HEK293 (cell line): ENCODE results near the gene TDRD10.

Experiments used
- CTCF ChIA-PET: fragments of 350-600 bp; formaldehyde crosslinking; extraction: SDS; loops from one replicate; lab custom pipeline; 2021; ENCODE audit warnings: antibody characterized with exemption; lab: Yijun Ruan, JAX
- POLR2A ChIA-PET: fragments of 300-600 bp; formaldehyde crosslinking; extraction: SDS; loops from one replicate; lab custom pipeline; 2020; ENCODE audit warnings: antibody characterized with exemption, inconsistent platforms; lab: Yijun Ruan, JAX
- H3K27ac ChIP-seq: fragments of 200-500 bp; sonication (Bioruptor generic); 2 replicates; pipeline ENCODE4 v1.5.1; 2014; ENCODE audit warnings: low read depth, low read length, control low read depth, inconsistent platforms; ENCODE audit errors: extremely low read depth
- H3K36me3 ChIP-seq, 2 experiments: fragments of 200-500 bp in 1 of 2; sonication (Bioruptor generic) in 1 of 2; 1 replicate in 1 of 2; 2 replicates in 1 of 2; pipeline ENCODE4 v1.5.1; 2014 to 2017; ENCODE audit warnings: inconsistent platforms in 2 of 2, low read length in 2 of 2; ENCODE audit not compliant: control insufficient read depth in 2 of 2, insufficient read depth in 1 of 2
- H3K4me1 ChIP-seq: fragments of 200-500 bp; sonication (Bioruptor generic); 2 replicates; pipeline ENCODE4 v1.5.1; 2014; ENCODE audit warnings: mild to moderate bottlenecking, low read length, inconsistent platforms; ENCODE audit not compliant: control insufficient read depth, insufficient read depth
- H3K4me3 ChIP-seq: 2 replicates; pipeline ENCODE4 v1.5.1; 2011; ENCODE audit warnings: low read depth, mild to moderate bottlenecking, control low read depth, low read length, moderate library complexity
- H3K9me3 ChIP-seq: fragments of 200-500 bp; sonication (Bioruptor generic); 2 replicates; pipeline ENCODE4 v1.5.1; 2014; ENCODE audit warnings: low read depth, low read length, inconsistent platforms; ENCODE audit not compliant: control insufficient read depth, insufficient read depth
- GLIS2 ChIP-seq: fragments of 450-650 bp; formaldehyde crosslinking; IDR thresholded peaks from 2 replicates; pipeline ENCODE4 v1.5.1; 2016; ENCODE audit warnings: missing biosample characterization, missing genetic modification characterization
- KLF16 ChIP-seq: fragments of 450-650 bp; formaldehyde crosslinking; IDR thresholded peaks from 2 replicates; pipeline ENCODE4 v1.5.1; 2017; ENCODE audit warnings: missing biosample characterization, missing genetic modification characterization
- MYNN ChIP-seq: fragments of 450-650 bp; formaldehyde crosslinking; IDR thresholded peaks from 2 replicates; pipeline ENCODE4 v1.5.1; 2016; ENCODE audit warnings: missing biosample characterization, missing genetic modification characterization, borderline replicate concordance
- PRDM4 ChIP-seq: fragments of 450-650 bp; formaldehyde crosslinking; IDR thresholded peaks from 2 replicates; pipeline ENCODE4 v1.5.1; 2017; ENCODE audit warnings: missing biosample characterization, missing genetic modification characterization
- SETDB1 ChIP-seq: IDR thresholded peaks from one replicate; pipeline ENCODE4 v1.6.1; 2017; ENCODE audit warnings: mild to moderate bottlenecking, low read length, moderate library complexity, mixed read lengths; ENCODE audit not compliant: insufficient read length
- SP3 ChIP-seq: fragments of 450-650 bp; formaldehyde crosslinking; IDR thresholded peaks from 2 replicates; pipeline ENCODE4 v1.5.1; 2016; ENCODE audit warnings: missing biosample characterization, missing genetic modification characterization
- ZBTB11 ChIP-seq: fragments of 450-650 bp; formaldehyde crosslinking; conservative IDR thresholded peaks from 2 replicates; pipeline ENCODE4 v1.5.1; 2016; ENCODE audit warnings: low read depth, missing biosample characterization, missing genetic modification characterization
- ZBTB48 ChIP-seq: fragments of 450-650 bp; formaldehyde crosslinking; IDR thresholded peaks from 2 replicates; pipeline ENCODE4 v1.5.1; 2016; ENCODE audit warnings: missing biosample characterization, missing genetic modification characterization
- ZFP37 ChIP-seq: fragments of 450-650 bp; formaldehyde crosslinking; IDR thresholded peaks from 2 replicates; pipeline ENCODE4 v1.5.1; 2016; ENCODE audit warnings: missing biosample characterization, missing genetic modification characterization
- ZIC2 ChIP-seq: fragments of 450-650 bp; formaldehyde crosslinking; IDR thresholded peaks from 2 replicates; pipeline ENCODE4 v1.5.1; 2016; ENCODE audit warnings: missing biosample characterization, missing genetic modification characterization
- ZNF114 ChIP-seq: fragments of 450-650 bp; formaldehyde crosslinking; IDR thresholded peaks from 2 replicates; pipeline ENCODE4 v1.5.0; 2017; ENCODE audit warnings: missing biosample characterization, missing genetic modification characterization
- ZNF121 ChIP-seq: fragments of 450-650 bp; formaldehyde crosslinking; IDR thresholded peaks from 2 replicates; pipeline ENCODE4 v1.5.1; 2016; ENCODE audit warnings: missing biosample characterization, missing genetic modification characterization
- ZNF16 ChIP-seq: fragments of 450-650 bp; formaldehyde crosslinking; IDR thresholded peaks from 2 replicates; pipeline ENCODE4 v1.5.1; 2016; ENCODE audit warnings: low read depth, missing biosample characterization, missing genetic modification characterization
- ZNF18 ChIP-seq: fragments of 450-650 bp; formaldehyde crosslinking; IDR thresholded peaks from 2 replicates; pipeline ENCODE4 v1.5.1; 2016; ENCODE audit warnings: missing biosample characterization, missing genetic modification characterization
- ZNF391 ChIP-seq: fragments of 450-650 bp; formaldehyde crosslinking; IDR thresholded peaks from 2 replicates; pipeline ENCODE4 v1.5.1; 2016; ENCODE audit warnings: low read depth, missing biosample characterization, missing genetic modification characterization, borderline replicate concordance
- ZNF416 ChIP-seq: fragments of 450-650 bp; formaldehyde crosslinking; IDR thresholded peaks from 2 replicates; pipeline ENCODE4 v1.5.1; 2016; ENCODE audit warnings: missing biosample characterization, missing genetic modification characterization
- ZNF521 ChIP-seq: fragments of 450-650 bp; formaldehyde crosslinking; IDR thresholded peaks from 2 replicates; pipeline ENCODE4 v1.5.1; 2017; ENCODE audit warnings: missing biosample characterization, mild to moderate bottlenecking, missing genetic modification characterization
- ZNF544 ChIP-seq: fragments of 450-650 bp; formaldehyde crosslinking; IDR thresholded peaks from 2 replicates; pipeline ENCODE4 v1.5.0; 2017; ENCODE audit warnings: missing biosample characterization, missing genetic modification characterization
- ZNF621 ChIP-seq: fragments of 450-650 bp; formaldehyde crosslinking; IDR thresholded peaks from 2 replicates; pipeline ENCODE4 v1.5.1; 2017; ENCODE audit warnings: missing biosample characterization, missing genetic modification characterization
- ZNF792 ChIP-seq: fragments of 450-650 bp; formaldehyde crosslinking; IDR thresholded peaks from 2 replicates; pipeline ENCODE4 v1.5.1; 2016; ENCODE audit warnings: missing biosample characterization, missing genetic modification characterization
- TF ChIP-seq, protein P1 (sequence below): fragments of 450-650 bp; formaldehyde crosslinking; IDR thresholded peaks from 2 replicates; pipeline ENCODE4 v1.5.1; 2016; ENCODE audit warnings: missing biosample characterization, missing genetic modification characterization
- TF ChIP-seq, protein P2 (sequence below): fragments of 450-650 bp; formaldehyde crosslinking; IDR thresholded peaks from 2 replicates; pipeline ENCODE4 v1.5.1; 2016; ENCODE audit warnings: missing biosample characterization, missing genetic modification characterization

Gene TDRD10

GRCh38 chr1:154557939-154558719, 56.1 kb downstream of the TDRD10 start, which contains the start of gene UBE2Q1:
Gene UBE2Q1 (minus strand): TSS chr1:154558662. CDS start chr1:154558553, 109 bp downstream.
- Histone ChIP-seq H3K36me3 (peaks cover under 1 to 34% of the 10 kb centered on the region in 2 experiments; a peak in 1 of 3 replicates), H3K4me1 (no peaks in the 10 kb centered on the region), H3K9me3 (no peaks in the 10 kb centered on the region), H3K4me3 (peak within 1 kb of the TSS; percentile 81), H3K27ac (peak within 1 kb of the TSS; percentile 73)
- CTCF ChIA-PET, result interaction anchor here (0.5 to 1.9 kb wide), 2 partner anchors 11 to 111 kb away, joined by 4 to 13 read pairs; no protein-coding TSS in a partner anchor
- POLR2A ChIA-PET, result interaction anchor here (0.6 to 1.0 kb wide), 3 partner anchors 10 to 45 kb away, joined by 3 to 5 read pairs (median 3); partner anchors contain the start of gene CHRNB2
- TF ChIP-seq SP3 (tag by site-specific recombination) (no peak), PRDM4 (tag by site-specific recombination) (no peak), GLIS2 (tag by site-specific recombination) (peak; percentile 47), ZNF121 (tag by site-specific recombination) (no peak), ZNF621 (tag by site-specific recombination) (no peak), ZNF416 (no peak), ZFP37 (tag by site-specific recombination) (no peak), ZBTB48 (tag by site-specific recombination) (no peak), KLF16 (tag by site-specific recombination) (no peak), ZNF792 (no peak), ZNF544 (no peak), MYNN (tag by site-specific recombination) (no peak), ZNF18 (tag by site-specific recombination) (no peak), ZNF114 (no peak), ZBTB11 (tag by site-specific recombination) (no peak), ZNF521 (tag by site-specific recombination) (no peak), ZNF391 (tag by site-specific recombination) (no peak), SETDB1 (no peak), ZIC2 (tag by site-specific recombination) (peak; percentile 27; the same call in 1 of the 2 replicates), ZNF16 (tag by site-specific recombination) (no peak)
- TF ChIP-seq, protein P1, sequence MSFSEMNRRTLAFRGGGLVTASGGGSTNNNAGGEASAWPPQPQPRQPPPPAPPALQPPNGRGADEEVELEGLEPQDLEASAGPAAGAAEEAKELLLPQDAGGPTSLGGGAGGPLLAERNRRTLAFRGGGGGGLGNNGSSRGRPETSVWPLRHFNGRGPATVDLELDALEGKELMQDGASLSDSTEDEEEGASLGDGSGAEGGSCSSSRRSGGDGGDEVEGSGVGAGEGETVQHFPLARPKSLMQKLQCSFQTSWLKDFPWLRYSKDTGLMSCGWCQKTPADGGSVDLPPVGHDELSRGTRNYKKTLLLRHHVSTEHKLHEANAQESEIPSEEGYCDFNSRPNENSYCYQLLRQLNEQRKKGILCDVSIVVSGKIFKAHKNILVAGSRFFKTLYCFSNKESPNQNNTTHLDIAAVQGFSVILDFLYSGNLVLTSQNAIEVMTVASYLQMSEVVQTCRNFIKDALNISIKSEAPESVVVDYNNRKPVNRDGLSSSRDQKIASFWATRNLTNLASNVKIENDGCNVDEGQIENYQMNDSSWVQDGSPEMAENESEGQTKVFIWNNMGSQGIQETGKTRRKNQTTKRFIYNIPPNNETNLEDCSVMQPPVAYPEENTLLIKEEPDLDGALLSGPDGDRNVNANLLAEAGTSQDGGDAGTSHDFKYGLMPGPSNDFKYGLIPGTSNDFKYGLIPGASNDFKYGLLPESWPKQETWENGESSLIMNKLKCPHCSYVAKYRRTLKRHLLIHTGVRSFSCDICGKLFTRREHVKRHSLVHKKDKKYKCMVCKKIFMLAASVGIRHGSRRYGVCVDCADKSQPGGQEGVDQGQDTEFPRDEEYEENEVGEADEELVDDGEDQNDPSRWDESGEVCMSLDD, result peak; percentile 60
- TF ChIP-seq, protein P2, sequence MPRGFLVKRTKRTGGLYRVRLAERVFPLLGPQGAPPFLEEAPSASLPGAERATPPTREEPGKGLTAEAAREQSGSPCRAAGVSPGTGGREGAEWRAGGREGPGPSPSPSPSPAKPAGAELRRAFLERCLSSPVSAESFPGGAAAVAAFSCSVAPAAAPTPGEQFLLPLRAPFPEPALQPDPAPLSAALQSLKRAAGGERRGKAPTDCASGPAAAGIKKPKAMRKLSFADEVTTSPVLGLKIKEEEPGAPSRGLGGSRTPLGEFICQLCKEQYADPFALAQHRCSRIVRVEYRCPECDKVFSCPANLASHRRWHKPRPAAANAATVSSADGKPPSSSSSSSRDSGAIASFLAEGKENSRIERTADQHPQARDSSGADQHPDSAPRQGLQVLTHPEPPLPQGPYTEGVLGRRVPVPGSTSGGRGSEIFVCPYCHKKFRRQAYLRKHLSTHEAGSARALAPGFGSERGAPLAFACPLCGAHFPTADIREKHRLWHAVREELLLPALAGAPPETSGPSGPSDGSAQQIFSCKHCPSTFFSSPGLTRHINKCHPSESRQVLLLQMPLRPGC, result no peak
